Activated T-helper 1 cell treated with anti-CD3 and anti-CD28 coated beads, Interleukin-2, amount 50 U/mL, for 16 hours (primary cell): Measurements from ENCODE around the gene CD177.
"Not testable (repeated sequence)": the region's sequence is repeated elsewhere in the genome, so short reads cannot be mapped to it uniquely, and the experiment has no call there.

Experiments
- DNase-seq, 2 donors: peaks; one replicate each; pipeline ENCODE4 v3.0.0-alpha.2; 2020; ENCODE audit warnings: low read depth in 1 of 2, low spot score in 1 of 2

CD177 gene

DNA sequence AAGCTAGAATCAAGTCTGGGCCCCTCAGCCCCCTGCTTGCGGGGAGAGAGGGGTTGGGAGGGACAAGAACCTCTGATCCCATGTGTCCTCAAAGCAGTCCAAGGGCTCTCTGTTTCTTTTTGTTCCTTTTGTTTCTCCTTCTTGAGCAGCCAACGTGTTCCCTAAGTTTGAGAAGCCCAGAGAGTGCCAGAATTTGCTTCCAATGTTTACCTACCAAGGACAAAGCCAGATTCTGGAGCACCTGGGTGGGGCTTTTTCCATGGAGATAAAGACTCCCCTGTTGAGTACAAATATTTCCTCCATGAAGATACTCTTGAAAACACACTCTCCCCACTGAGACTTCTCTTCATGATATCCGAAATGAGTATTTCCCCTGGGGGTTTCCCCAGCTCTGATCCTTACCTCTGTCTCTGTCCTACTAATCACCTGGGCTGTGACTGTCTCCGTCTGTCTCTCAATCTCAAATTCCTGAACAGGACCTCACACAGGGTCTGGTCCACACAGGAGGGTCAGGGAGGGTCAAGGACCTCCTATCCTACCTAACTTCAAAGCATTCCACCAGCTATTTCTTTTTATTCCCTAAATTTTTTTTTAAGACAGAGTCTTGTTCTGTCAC, 27.4 kb downstream of the CD177 start:
- no peak for DNase-seq

DNA sequence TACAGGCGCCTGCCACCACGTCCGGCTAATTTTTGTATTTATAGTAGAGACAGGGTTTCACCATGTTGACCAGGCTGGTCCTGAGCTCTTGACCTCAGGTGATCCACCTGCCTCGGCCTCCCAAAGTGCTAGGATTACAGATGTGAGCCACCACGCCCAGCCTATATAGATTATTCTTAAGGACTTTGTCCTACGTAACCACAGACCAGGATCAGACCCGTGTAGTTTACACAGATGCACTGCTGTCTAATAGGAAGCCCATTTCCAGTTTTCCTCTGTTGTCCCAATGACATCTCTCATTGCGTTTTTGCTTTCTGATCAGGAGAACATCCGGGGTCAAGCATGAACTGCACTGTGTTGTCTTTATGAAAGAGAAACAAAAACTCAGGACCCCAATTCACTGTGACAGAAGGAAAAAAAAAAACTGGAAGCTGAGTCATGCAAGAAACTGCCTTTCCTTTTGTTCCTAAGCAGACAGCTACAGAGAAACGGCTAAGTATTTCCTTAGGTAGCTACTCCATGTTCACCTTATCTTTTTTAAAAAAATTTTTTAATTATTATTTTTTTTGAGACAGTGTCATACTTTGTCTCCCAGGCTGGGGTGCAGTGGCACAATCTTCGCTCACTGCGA, 29.2 kb downstream of the CD177 start:
- DNase-seq = not testable (repeated sequence)

DNA sequence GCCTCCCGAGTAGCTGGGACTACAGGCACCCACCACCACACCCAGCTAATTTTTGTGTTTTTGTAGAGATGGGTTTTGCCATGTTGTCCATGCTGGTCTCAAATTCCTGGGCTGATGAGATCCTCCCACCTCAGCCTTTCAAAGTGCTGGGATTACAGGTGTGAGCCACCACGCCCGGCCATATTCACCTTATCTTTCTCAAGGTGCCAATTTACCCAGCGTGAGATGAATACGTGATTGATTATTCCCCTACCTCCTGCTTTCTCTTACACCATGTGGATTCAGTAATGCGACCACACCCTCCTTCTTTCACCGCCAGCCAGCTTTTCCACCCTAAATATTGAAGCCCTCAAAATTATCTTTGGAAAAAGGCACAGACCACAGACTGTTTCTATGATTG, 29.8 kb downstream of the CD177 start:
- DNase-seq = not testable (repeated sequence)

DNA sequence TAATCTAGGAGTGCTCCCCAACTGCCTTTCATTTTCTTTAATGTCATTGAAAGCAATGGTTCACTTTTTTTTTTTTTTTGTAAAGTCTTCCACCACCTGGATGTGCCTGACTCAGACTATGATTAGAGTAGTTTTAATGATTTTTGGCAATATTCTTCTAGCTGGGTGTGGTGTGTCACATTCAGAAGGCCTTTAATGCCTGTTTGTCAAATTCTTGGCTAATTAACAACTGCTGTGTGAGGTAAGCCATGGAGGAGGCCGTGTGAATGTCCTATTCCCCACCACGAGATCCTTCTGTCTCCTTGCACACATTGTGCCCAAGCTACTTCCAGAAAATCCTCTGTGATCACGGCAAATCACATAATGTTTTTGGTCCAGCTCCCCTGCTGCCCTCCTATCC, 30.3 kb downstream of the CD177 start:
- not testable (repeated sequence) for DNase-seq

DNA sequence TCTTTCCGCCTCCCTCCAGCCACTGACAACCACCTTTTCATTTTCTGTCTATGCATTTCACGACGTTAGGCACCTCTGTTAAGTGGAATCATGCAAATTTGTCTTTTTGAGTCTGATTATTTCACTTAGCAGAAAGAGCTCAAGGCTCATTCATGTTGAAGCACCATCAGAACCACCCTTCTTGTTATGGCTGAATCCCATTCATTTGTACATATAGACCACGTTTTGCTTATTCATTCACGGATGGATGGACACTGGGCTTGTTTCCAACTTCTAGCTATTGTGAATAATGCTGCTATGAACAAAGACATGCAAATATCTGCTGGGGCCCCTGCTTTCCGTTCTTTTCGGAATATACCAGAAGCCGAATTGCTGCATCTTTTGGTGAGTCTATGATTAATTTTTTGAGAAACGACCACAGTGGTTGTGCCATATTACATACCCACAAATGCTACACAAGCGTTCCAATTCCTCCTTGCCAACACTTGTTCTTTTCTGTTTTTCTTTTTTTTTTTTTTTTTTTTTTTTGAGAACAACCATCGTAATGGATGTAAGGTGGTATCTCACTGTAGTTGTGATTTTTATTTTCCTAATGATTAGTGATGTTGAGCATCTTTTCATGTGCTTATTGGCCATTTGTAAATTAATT, 37.5 kb downstream of the CD177 start:
- DNase-seq = not testable (repeated sequence)

DNA sequence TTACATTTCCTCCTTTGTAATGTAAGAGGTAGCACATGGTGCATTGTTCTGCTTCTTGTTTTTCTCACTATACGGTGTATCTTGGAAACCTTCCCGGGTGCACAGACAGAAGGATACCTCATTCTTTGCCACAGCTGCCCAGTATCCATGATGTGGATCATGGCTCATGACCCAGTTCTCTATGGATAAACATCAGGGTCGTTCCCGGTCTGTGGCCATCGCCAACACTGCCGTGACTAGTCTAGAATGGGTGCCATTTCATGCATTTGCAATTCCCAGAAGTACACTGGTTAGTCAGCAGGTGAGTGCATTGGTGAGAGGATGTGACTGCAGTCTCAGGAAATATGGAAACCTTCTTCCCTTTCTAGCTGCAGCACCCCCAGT, 38.1 kb downstream of the CD177 start:
- not testable (repeated sequence) for DNase-seq

DNA sequence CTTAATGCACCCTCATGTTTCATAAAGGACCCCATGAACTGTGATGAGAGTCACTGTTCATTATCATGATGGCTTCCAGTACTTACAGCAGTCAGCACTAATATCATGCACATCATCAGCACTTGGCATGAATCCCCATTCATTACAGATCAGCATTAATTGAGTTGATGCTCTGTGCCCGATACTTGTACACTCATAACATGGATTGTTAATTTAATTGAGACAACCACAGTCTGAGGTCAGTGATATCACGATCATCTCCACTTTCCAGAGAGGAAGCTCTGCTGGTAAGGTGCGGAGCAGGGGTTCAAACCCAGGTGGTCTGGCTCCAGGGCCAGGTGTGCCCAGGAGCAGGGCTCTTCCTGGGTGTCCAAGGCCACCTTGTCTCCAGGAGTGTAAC, 40.0 kb downstream of the CD177 start:
- DNase-seq = not testable (repeated sequence)

DNA sequence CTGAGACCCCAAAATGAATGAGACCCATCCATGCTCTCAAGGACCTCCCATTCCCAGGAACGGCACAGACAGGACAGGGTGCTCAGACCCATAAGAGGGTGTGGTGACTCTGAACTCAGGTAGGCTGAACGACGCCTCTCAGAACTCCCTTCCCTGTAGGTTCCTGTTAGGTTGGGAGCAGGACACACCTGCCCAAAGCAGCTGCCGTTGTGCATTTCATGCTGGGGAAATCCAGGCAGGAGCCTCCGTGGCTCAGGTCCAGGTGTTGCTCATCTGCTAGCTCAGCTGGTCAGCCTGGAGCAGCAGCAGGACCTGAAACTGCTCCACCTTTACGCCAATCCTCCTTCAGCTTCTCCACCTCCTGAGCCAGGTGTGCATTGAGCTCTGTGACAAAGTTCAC, 42.1 kb downstream of the CD177 start:
- no peak for DNase-seq

DNA sequence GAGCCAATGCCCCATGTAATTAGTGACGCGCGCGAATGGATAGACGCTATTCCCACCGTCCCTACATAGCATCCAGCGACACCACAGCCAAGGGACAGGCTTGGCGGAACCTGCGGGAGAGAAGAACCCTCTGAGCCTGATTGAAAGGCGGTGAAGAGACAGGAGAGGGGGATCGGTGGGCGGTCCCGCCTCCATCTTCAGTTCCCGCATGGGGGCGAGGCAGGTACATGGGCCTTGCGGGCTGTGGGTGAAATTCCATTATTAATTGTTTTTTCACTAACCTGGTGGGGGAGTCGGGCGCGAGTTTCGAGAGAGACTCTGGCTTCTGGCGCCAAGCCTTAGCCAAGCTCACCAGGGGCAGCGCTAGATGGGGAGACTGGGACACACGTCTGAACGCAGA, 52.8 kb downstream of the CD177 start:
- no peak for DNase-seq

DNA sequence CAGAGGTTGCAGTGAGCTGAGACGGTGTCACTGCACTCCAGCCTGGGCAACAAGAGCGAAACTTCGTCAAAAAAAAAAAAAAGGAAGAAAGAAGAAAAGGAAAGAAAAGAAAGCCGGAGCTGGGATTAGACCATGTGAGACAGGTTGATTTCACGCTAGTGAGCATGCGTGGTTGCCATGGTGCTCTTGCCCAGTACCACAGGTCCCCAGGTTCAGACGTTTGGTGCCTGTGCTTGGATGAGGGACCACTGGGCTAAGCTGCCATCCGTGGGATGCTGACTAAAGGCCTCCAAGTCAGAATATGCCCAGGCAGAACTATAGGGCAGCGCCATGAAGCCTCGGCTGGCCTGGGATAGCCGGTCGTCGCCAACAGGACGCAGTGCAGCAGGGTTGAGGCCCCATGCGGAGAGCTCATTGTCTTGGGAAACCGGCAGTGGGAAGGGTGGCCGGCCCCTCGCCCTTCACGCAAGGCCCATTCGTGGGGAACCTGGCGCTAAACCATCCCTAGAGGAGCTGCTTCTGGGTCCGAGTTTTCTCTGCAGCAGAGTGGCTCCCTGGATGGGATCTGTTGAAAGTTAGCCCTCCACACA, 54.0 kb downstream of the CD177 start:
- no peak for DNase-seq

DNA sequence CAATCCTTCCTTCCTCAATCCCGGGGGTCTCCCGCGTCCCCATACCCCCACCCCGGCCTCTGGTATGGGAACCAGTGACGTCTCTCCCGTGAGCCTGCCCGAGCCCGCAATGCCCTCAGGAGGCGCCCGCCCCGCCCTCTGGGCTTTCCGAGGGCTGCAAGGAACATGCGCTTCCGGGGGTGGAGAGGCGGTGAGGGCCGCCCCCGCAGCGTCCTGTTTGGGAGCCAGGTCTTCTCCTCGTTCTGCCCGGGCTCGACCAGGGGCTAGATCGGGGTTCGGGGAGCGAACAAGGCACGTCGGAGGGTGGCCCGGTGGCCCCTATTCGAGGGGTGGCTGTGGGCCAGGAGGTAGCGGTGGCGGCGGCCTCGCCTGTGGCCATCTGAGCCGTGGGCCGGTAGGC, 54.6 kb downstream of the CD177 start:
- no peak for DNase-seq

DNA sequence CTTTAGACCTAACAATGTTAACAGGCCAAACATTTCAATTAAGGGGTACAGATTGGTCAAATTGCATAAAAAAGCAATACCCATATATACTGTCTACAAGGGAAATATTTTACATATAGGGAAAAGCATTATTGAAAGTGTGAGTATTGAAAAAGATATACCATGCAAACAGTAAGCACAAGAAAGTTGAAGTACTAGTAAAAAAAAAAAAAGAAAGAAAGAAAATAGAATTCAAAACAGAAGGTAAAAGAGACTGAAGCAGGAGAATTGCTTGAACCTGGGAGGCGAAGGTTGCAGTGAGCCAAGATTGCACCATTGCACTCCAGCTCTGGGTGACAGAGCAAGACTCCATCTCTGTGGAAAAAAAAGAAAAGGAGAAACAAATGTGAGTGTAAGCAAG, 55.9 kb downstream of the CD177 start:
- DNase-seq = no peak

DNA sequence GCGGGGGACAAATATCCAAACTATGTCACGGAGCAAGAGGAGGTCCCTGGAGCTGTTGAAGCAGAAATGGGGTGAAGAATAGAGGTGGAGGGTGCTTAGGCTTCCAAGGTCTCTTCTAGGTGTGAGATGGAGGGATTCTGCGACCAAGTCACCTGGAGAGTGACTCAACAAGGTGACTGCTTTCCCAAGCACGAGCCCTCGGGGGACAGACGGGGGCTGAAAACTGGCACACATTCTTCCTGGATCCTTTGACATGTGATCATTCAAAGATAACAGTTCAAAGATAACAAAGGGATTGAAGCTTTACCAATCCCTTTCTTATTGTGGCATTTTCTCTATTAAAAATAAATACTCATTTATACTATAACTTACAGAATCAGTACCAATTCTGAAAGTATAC, 59.0 kb downstream of the CD177 start:
- DNase-seq = no peak
